ENCODE data around the gene METTL9. TPM values are rescaled to one million over a fixed set of nuclear protein-coding genes. Genes with fewer than 3 reads are reported as not detected.

METTL9 gene
- total RNA-seq, 1 donor from 2014 or later, result 77.1 TPM

DNA sequence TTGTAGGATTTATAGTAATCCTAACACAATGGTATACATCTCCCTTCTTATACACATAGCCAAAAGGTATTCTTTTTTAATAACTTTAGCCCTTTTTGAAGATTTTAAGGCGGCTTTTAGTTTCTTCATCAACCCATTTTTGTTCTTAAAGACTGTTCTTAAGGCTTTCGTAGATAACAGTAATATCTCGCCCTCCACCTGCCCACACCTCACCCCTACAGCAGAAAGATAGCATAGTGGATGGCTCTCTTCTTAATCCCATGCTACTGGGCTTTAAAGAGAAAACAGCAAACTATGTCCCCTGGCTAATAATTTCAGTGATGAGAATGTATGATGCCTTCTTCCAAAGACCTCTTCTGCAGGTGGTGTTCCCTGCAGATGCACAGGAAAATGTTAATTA, 44.4 kb downstream of the METTL9 start:
- H3K9me3 Mint-ChIP-seq (ENCODE audit: low read depth), result no peaks in the 10 kb centered on the region
- no peaks in the 10 kb centered on the region for H3K36me3 Mint-ChIP-seq (ENCODE audit: low read depth)
- no peaks in the 10 kb centered on the region for H3K27me3 Mint-ChIP-seq (ENCODE audit: low read depth)
- peaks cover 15% of the 10 kb centered on the region for H3K4me1 Mint-ChIP-seq (ENCODE audit: low read depth)
- TF ChIP-seq, protein P1, sequence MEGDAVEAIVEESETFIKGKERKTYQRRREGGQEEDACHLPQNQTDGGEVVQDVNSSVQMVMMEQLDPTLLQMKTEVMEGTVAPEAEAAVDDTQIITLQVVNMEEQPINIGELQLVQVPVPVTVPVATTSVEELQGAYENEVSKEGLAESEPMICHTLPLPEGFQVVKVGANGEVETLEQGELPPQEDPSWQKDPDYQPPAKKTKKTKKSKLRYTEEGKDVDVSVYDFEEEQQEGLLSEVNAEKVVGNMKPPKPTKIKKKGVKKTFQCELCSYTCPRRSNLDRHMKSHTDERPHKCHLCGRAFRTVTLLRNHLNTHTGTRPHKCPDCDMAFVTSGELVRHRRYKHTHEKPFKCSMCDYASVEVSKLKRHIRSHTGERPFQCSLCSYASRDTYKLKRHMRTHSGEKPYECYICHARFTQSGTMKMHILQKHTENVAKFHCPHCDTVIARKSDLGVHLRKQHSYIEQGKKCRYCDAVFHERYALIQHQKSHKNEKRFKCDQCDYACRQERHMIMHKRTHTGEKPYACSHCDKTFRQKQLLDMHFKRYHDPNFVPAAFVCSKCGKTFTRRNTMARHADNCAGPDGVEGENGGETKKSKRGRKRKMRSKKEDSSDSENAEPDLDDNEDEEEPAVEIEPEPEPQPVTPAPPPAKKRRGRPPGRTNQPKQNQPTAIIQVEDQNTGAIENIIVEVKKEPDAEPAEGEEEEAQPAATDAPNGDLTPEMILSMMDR (IDR thresholded peaks at IDR 0.05), result no peak
- H3K27ac Mint-ChIP-seq (ENCODE audit: unreplicated experiment), result no peak overlapping the region
- no peak for DNase-seq (ENCODE audit: low spot score)
- no peak overlapping the region for H3K4me3 Mint-ChIP-seq (ENCODE audit: unreplicated experiment)

DNA sequence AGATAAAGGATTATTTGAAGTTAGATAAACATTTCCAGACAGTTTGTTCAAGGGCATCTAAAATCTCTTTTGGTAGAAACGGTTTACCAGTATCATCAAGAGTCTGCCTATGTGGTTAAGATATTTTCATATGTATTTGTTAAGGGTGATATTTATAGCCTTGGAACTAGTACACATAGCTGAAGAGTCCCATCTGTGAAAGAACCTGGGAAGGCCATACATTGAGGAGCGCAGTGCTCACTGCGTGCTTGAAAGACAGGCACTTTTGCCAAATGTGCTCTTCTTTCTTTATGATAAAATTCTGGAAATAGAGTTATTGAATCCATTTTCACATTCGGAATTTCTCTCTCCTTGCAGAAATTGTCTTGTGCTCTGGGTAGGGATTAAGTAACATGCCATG, 45.3 kb downstream of the METTL9 start:
- peaks cover 15% of the 10 kb centered on the region for H3K4me1 Mint-ChIP-seq (ENCODE audit: low read depth)
- no peaks in the 10 kb centered on the region for H3K27me3 Mint-ChIP-seq (ENCODE audit: low read depth)
- no peak overlapping the region for H3K27ac Mint-ChIP-seq (ENCODE audit: unreplicated experiment)
- H3K4me3 Mint-ChIP-seq (ENCODE audit: unreplicated experiment), result no peak overlapping the region
- TF ChIP-seq, protein P1 (IDR thresholded peaks at IDR 0.05), result no peak
- H3K9me3 Mint-ChIP-seq (ENCODE audit: low read depth), result no peaks in the 10 kb centered on the region
- H3K36me3 Mint-ChIP-seq (ENCODE audit: low read depth), result no peaks in the 10 kb centered on the region
- no peak for DNase-seq (ENCODE audit: low spot score)

DNA sequence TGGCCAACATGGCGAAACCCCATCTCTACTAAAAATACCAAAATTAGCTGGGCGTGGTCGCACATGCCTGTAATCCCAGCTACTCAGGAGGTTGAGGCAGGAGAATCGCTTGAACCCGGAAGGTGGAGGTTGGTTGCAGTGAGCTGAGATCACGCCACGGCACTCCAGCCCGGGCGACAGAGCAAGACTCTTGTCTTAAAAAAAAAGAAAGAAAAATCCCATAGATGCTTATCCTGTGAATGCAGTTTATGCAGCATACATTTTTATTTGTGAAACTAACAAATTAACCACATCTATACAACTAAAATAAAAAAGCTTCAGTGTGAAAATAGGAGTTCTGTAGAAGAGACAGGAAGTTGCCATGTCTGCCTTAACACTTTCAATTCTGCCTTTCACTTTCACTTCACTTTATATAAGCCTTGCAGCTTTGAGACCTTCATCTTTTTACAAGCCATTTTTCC, 45.9 kb downstream of the METTL9 start:
- H3K4me3 Mint-ChIP-seq (ENCODE audit: unreplicated experiment), result no peak overlapping the region
- peak overlapping the region; percentile 36 for H3K27ac Mint-ChIP-seq (ENCODE audit: unreplicated experiment)
- no peak for DNase-seq (ENCODE audit: low spot score)
- TF ChIP-seq, protein P1 (IDR thresholded peaks at IDR 0.05), result no peak
- no peaks in the 10 kb centered on the region for H3K9me3 Mint-ChIP-seq (ENCODE audit: low read depth)
- H3K4me1 Mint-ChIP-seq (ENCODE audit: low read depth), result peaks cover 15% of the 10 kb centered on the region
- H3K36me3 Mint-ChIP-seq (ENCODE audit: low read depth), result no peaks in the 10 kb centered on the region
- H3K27me3 Mint-ChIP-seq (ENCODE audit: low read depth), result no peaks in the 10 kb centered on the region

GRCh38 chr16:21646091-21646490, 46.7 kb downstream of the METTL9 start:
- H3K27me3 Mint-ChIP-seq (ENCODE audit: low read depth), result no peaks in the 10 kb centered on the region
- H3K4me1 Mint-ChIP-seq (ENCODE audit: low read depth), result peaks cover 11% of the 10 kb centered on the region
- no peaks in the 10 kb centered on the region for H3K36me3 Mint-ChIP-seq (ENCODE audit: low read depth)
- H3K27ac Mint-ChIP-seq (ENCODE audit: unreplicated experiment), result no peak overlapping the region
- DNase-seq (ENCODE audit: low spot score), result no peak
- H3K4me3 Mint-ChIP-seq (ENCODE audit: unreplicated experiment), result no peak overlapping the region
- TF ChIP-seq, protein P1 (IDR thresholded peaks at IDR 0.05), result no peak
- no peaks in the 10 kb centered on the region for H3K9me3 Mint-ChIP-seq (ENCODE audit: low read depth)

- H3K4me1 Mint-ChIP-seq (ENCODE audit: low read depth), result peaks cover 11% of the 10 kb centered on the region
- no peak for DNase-seq (ENCODE audit: low spot score)
- no peak overlapping the region for H3K4me3 Mint-ChIP-seq (ENCODE audit: unreplicated experiment)
- no peaks in the 10 kb centered on the region for H3K9me3 Mint-ChIP-seq (ENCODE audit: low read depth)
- H3K27me3 Mint-ChIP-seq (ENCODE audit: low read depth), result no peaks in the 10 kb centered on the region
- H3K36me3 Mint-ChIP-seq (ENCODE audit: low read depth), result no peaks in the 10 kb centered on the region
- TF ChIP-seq, protein P1 (IDR thresholded peaks at IDR 0.05), result no peak
- no peak overlapping the region for H3K27ac Mint-ChIP-seq (ENCODE audit: unreplicated experiment)
Observed at GRCh38 chr16:21646721-21647561, 47.6 kb downstream of the METTL9 start.
